Glutamatergic neuron (in vitro differentiated cells): ENCODE data around the gene DNAJB4. TPM values are rescaled to one million over a fixed set of nuclear protein-coding genes. Genes with fewer than 3 reads are reported as not detected.

Source experiments
- DNase-seq: peaks from one replicate; pipeline ENCODE4 v3.0.0; 2022
- H3K27ac Mint-ChIP-seq: one replicate; pipeline ENCODE4 v1.8.0; 2020; ENCODE audit warnings: mild to moderate bottlenecking, mixed read lengths, inconsistent platforms; ENCODE audit not compliant: unreplicated experiment
- H3K27me3 Mint-ChIP-seq: one replicate; pipeline ENCODE4 v1.8.0; 2020; ENCODE audit warnings: mild to moderate bottlenecking, moderate library complexity, mixed read lengths, inconsistent platforms; ENCODE audit not compliant: unreplicated experiment
- H3K36me3 Mint-ChIP-seq: one replicate; pipeline ENCODE4 v1.8.0; 2020; ENCODE audit warnings: mild to moderate bottlenecking, mixed read lengths, inconsistent platforms; ENCODE audit not compliant: unreplicated experiment
- H3K4me1 Mint-ChIP-seq: one replicate; pipeline ENCODE4 v1.8.0; 2020; ENCODE audit warnings: mild to moderate bottlenecking, low read depth, mixed read lengths, inconsistent platforms; ENCODE audit not compliant: unreplicated experiment
- H3K4me3 Mint-ChIP-seq: one replicate; pipeline ENCODE4 v1.8.0; 2020; ENCODE audit warnings: mild to moderate bottlenecking, mixed read lengths, inconsistent platforms; ENCODE audit not compliant: unreplicated experiment
- H3K9me3 Mint-ChIP-seq: one replicate; pipeline ENCODE4 v1.8.0; 2020; ENCODE audit warnings: mild to moderate bottlenecking, moderate library complexity, mixed read lengths, inconsistent platforms; ENCODE audit not compliant: unreplicated experiment
- CTCF ChIP-seq: fragments of 200-600 bp; sonication (generic); IDR thresholded peaks from one replicate; pipeline ENCODE4 v1.5.0; 2021; ENCODE audit not compliant: partially characterized antibody, unreplicated experiment
- total RNA-seq: library from RNA; stranded (reverse); fragmentation: NEBNext Ultra II Directional; extraction: Animal tissue kit (Norgen Biotek cat#: 25700); gene quantifications from one replicate; pipeline ENCODE4 v1.2.1, GENCODE V29; 2021; ENCODE audit not compliant: unreplicated experiment

Gene DNAJB4
- total RNA-seq, 1 donor from 2014 or later: 20.1 TPM

DNA sequence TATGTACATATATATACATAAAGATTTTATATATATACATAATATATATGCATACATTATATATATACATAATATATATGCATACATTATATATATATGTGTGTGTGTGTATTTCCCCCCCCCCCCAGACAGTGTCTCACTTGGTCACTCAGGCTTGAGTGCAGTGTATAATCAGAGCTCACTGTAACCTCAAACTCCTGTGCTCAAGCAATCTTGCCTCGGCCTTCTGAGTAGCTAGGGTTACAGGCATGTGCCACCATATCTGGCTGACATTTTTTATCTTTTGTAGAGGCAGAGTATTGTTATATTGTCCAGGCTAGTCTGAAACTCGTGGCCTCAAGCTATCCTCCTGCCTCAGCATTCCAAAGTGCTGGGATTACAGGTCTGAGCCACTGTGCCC, 16.8 kb upstream of the DNAJB4 start:
- H3K27me3 Mint-ChIP-seq: peaks cover 1% of the 10 kb centered on the region
- H3K36me3 Mint-ChIP-seq: no peaks in the 10 kb centered on the region
- no peaks in the 10 kb centered on the region for H3K9me3 Mint-ChIP-seq
- no peak overlapping the region for H3K27ac Mint-ChIP-seq
- H3K4me3 Mint-ChIP-seq: no peak overlapping the region
- no peak for DNase-seq
- TF ChIP-seq CTCF: no peak
- peaks cover 12% of the 10 kb centered on the region for H3K4me1 Mint-ChIP-seq

- Mint-ChIP-seq H3K9me3 (no peaks in the 10 kb centered on the region), H3K27me3 (peaks cover 1% of the 10 kb centered on the region), H3K4me1 (peaks cover 3% of the 10 kb centered on the region), H3K4me3 (no peak overlapping the region), H3K27ac (no peak overlapping the region), H3K36me3 (no peaks in the 10 kb centered on the region)
- no peak for DNase-seq
- TF ChIP-seq CTCF: no peak
Measured at GRCh38 chr1:77989744-77990143, 15.0 kb upstream of the DNAJB4 start.

DNA sequence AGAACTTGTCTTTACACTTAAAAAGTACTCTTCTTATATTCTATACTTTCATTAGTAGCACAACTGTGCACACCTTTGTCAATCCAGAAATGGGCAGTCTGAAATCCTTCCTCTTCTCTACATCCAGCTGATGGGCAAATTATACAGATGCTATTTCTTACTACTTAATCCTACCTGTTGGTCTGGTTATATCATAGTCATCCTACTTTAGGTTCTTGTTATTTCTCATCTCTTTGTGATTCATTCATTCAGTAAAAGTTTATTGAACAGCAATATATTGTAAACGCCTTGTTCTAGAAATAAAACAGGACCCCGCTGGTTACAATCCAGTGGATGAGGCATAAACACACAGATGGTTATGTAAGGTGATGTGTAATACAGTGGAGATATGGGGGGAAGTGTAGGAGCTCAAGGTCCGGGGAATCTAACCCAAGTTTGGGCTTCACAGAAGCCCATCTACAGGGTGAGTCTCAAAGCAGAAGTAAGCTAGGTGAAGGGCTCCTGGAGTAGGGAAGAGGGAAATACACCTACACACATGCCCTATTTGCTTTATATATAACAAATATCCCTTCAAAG, 14.0 kb upstream of the DNAJB4 start:
- no peaks in the 10 kb centered on the region for H3K9me3 Mint-ChIP-seq

DNA sequence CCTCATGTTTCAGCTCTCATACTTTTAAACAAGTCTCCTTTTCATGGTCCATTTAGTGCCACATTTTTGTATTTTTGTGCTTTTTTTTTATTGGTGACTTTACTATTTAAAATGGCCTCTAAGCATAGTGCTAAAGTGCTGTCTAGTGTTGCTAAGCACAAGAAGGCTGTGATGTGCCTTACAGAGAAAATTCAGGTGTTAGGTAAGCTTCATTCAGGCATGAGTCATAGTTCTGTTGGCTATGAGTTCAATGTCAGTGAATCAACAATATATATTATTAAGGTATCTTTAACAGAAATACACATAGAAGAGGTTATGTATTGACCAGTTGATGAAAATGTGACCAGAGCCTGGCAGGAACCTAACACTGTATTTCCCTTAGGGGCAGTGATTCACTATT, 13.1 kb upstream of the DNAJB4 start:
- no peak for DNase-seq
- H3K36me3 Mint-ChIP-seq: no peaks in the 10 kb centered on the region
- no peak overlapping the region for H3K27ac Mint-ChIP-seq
- H3K9me3 Mint-ChIP-seq: no peaks in the 10 kb centered on the region
- no peak for TF ChIP-seq CTCF
- H3K4me3 Mint-ChIP-seq: no peak overlapping the region
- peaks cover 1% of the 10 kb centered on the region for H3K27me3 Mint-ChIP-seq
- no peaks in the 10 kb centered on the region for H3K4me1 Mint-ChIP-seq

More for the DNA sequence above, 14.0 kb upstream of the DNAJB4 start:
- Mint-ChIP-seq H3K27ac (no peak overlapping the region), H3K36me3 (no peaks in the 10 kb centered on the region), H3K4me1 (peaks cover 2% of the 10 kb centered on the region), H3K4me3 (no peak overlapping the region), H3K27me3 (peaks cover 1% of the 10 kb centered on the region)
- TF ChIP-seq CTCF: no peak
- DNase-seq: no peak

GRCh38 chr1:77994117-77994705, 10.5 kb upstream of the DNAJB4 start:
- peaks cover under 1% of the 10 kb centered on the region for H3K27me3 Mint-ChIP-seq
- H3K4me1 Mint-ChIP-seq: no peaks in the 10 kb centered on the region

More at GRCh38 chr1:77994117-77994705, 10.5 kb upstream of the DNAJB4 start:
- no peak for TF ChIP-seq CTCF
- DNase-seq: no peak
- Mint-ChIP-seq H3K4me3 (no peak overlapping the region), H3K9me3 (no peaks in the 10 kb centered on the region), H3K27ac (no peak overlapping the region), H3K36me3 (no peaks in the 10 kb centered on the region)
